HCT116 (cell line): Measurements from ENCODE around the gene LDLRAD4. TPM values are rescaled to one million over a fixed set of nuclear protein-coding genes. Genes with fewer than 3 reads are reported as not detected.

Experiments used
- ATAC-seq: fragments of 200-7000 bp; cut with Tn5 transposase; 2 replicates; pipeline ENCODE4 v1.9.1; 2020; ENCODE audit warnings: mild to moderate bottlenecking, moderate library complexity
- BruUV-seq: library from RNA; stranded (reverse); fragments of 400-500 nt; replicated peaks from 2 replicates; lab custom pipeline; 2021; lab: Mats Ljungman, UMichigan
- CTCF ChIA-PET: fragments of 300-600 bp; sonication (Branson Sonifier 250); formaldehyde crosslinking; loops from one replicate; lab custom pipeline; 2021; ENCODE audit warnings: antibody characterized with exemption; lab: Charles Lee
- POLR2A ChIA-PET: fragments of 300-600, 350-600 bp; sonication (Branson Sonifier 250); formaldehyde crosslinking; loops from one replicate; lab custom pipeline; 2021; ENCODE audit warnings: antibody characterized with exemption; lab: Charles Lee
- RAD21 ChIA-PET, 2 experiments: fragments of 300-600 bp; sonication (Branson Sonifier 250); formaldehyde crosslinking; loops; one replicate each; lab custom pipeline; 2023; ENCODE audit warnings: low total read pairs in 2 of 2; ENCODE audit not compliant: uncharacterized antibody in 2 of 2, unreplicated experiment in 2 of 2, low non-redundant PET in 1 of 2; lab: Charles Lee
- DNase-seq: peaks from one replicate; pipeline ENCODE4 v3.0.0-alpha.2; 2010; ENCODE audit warnings: low read depth, low spot score
- H2AFZ ChIP-seq: fragments of 200-600 bp; shearing (Covaris generic), sonication (generic); 2 replicates; pipeline ENCODE4 v1.6.1; 2017; ENCODE audit warnings: low read depth, mixed run types, mixed read lengths, antibody characterized with exemption, low read length; ENCODE audit not compliant: poor library complexity, severe bottlenecking
- H3K27ac ChIP-seq: 2 replicates; pipeline ENCODE4 v1.5.1; 2012; ENCODE audit warnings: low read depth, low read length
- H3K27me3 ChIP-seq: fragments of 200-600 bp; sonication (generic); 2 replicates; pipeline ENCODE4 v1.6.1; 2016; ENCODE audit warnings: mixed run types, low read length, mixed read lengths; ENCODE audit not compliant: insufficient read depth
- H3K36me3 ChIP-seq, 2 experiments: fragments of 200-500 bp in 1 of 2; fragments of 200-600 bp in 1 of 2; sonication (Bioruptor generic) in 1 of 2; sonication (generic) in 1 of 2; 2 replicates each; pipeline versions ENCODE4 v1.5.1 to v1.6.1; 2014 to 2016; ENCODE audit warnings: low read length in 2 of 2, inconsistent platforms in 1 of 2, mixed read lengths in 1 of 2, mixed run types in 1 of 2; ENCODE audit not compliant: insufficient read depth in 2 of 2, control insufficient read depth in 1 of 2
- H3K4me1 ChIP-seq, 2 experiments: fragments of 200-600 bp in 1 of 2; sonication (generic) in 1 of 2; 2 replicates each; pipeline versions ENCODE4 v1.5.1 to v1.6.1; 2012 to 2017; ENCODE audit warnings: low read length in 2 of 2, inconsistent platforms in 1 of 2, mild to moderate bottlenecking in 1 of 2, mixed read lengths in 1 of 2, mixed run types in 1 of 2, moderate library complexity in 1 of 2; ENCODE audit not compliant: insufficient read depth in 2 of 2, control insufficient read depth in 1 of 2
- H3K4me2 ChIP-seq: fragments of 200-600 bp; sonication (generic); 2 replicates; pipeline ENCODE4 v1.6.1; 2017; ENCODE audit warnings: mixed run types, low read length, mixed read lengths
- H3K4me3 ChIP-seq, 2 experiments: fragments of 200-600 bp in 1 of 2; sonication (generic) in 1 of 2; replicated peaks in 1 of 2; 2 replicates each; pipeline ENCODE4 v1.5.1; 2011 to 2016; ENCODE audit warnings: low read length in 2 of 2, control low read depth in 1 of 2, low read depth in 1 of 2, mild to moderate bottlenecking in 1 of 2, mixed read lengths in 1 of 2, mixed run types in 1 of 2
- H3K79me2 ChIP-seq: fragments of 200-600 bp; sonication (generic); 2 replicates; pipeline ENCODE4 v1.6.1; 2017; ENCODE audit warnings: mild to moderate bottlenecking, mixed run types, low read length, moderate library complexity, mixed read lengths; ENCODE audit not compliant: insufficient read depth
- H3K9ac ChIP-seq: fragments of 200-600 bp; sonication (generic); 2 replicates; pipeline ENCODE4 v1.6.1; 2016; ENCODE audit warnings: low read length, mixed read lengths
- H3K9me2 ChIP-seq: fragments of 200-600 bp; sonication (generic), shearing (Covaris generic); 2 replicates; pipeline ENCODE4 v1.6.1; 2017; ENCODE audit warnings: mixed run types, mild to moderate bottlenecking, moderate library complexity; ENCODE audit not compliant: insufficient read depth
- H3K9me3 ChIP-seq, 2 experiments: fragments of 200-500 bp in 1 of 2; fragments of 200-600 bp in 1 of 2; sonication (Bioruptor generic) in 1 of 2; sonication (generic) in 1 of 2; 2 replicates each; pipeline ENCODE4 v1.6.1; 2014 to 2017; ENCODE audit warnings: low read length in 2 of 2, mixed read lengths in 2 of 2, inconsistent platforms in 1 of 2, low read depth in 1 of 2, mild to moderate bottlenecking in 1 of 2, mixed run types in 1 of 2, moderate library complexity in 1 of 2; ENCODE audit not compliant: control insufficient read depth in 1 of 2, insufficient read depth in 1 of 2
- H4K20me1 ChIP-seq: fragments of 200-600 bp; sonication (generic), shearing (Covaris generic); 2 replicates; pipeline ENCODE4 v1.6.1; 2017; ENCODE audit warnings: mixed run types, mild to moderate bottlenecking, moderate library complexity; ENCODE audit not compliant: insufficient read depth
- ELF1 ChIP-seq: IDR thresholded peaks from 2 replicates; pipeline ENCODE4 v1.6.1; 2012; ENCODE audit warnings: low read depth, borderline replicate concordance
- EZH2 ChIP-seq: fragments of 200-600 bp; sonication (generic); IDR thresholded peaks from 2 replicates; pipeline ENCODE4 v1.6.1; 2017; ENCODE audit warnings: antibody characterized with exemption, mixed run types
- FOSL1 ChIP-seq: IDR thresholded peaks from 2 replicates; pipeline ENCODE4 v1.6.1; 2012; ENCODE audit warnings: low read depth
- JUND ChIP-seq: IDR thresholded peaks from 2 replicates; pipeline ENCODE4 v1.6.1; 2012
- POLR2A ChIP-seq: IDR thresholded peaks from 2 replicates; pipeline ENCODE4 v1.7.0; 2011; ENCODE audit warnings: borderline replicate concordance; ENCODE audit not compliant: insufficient read depth, insufficient read length; ENCODE audit errors: extremely low read depth
- POLR2AphosphoS5 ChIP-seq: IDR thresholded peaks from 2 replicates; pipeline ENCODE4 v1.6.1; 2011; ENCODE audit warnings: mild to moderate bottlenecking, low read depth, low read length, moderate library complexity
- RAD21 ChIP-seq: IDR thresholded peaks from 2 replicates; pipeline ENCODE4 v1.6.1; 2012; ENCODE audit warnings: low read depth, mild to moderate bottlenecking
- SP1 ChIP-seq: IDR thresholded peaks from 2 replicates; pipeline ENCODE4 v1.6.1; 2012; ENCODE audit warnings: low read depth
- SRF ChIP-seq: IDR thresholded peaks from 2 replicates; pipeline ENCODE4 v1.6.1; 2012; ENCODE audit warnings: low read depth
- TCF7L2 ChIP-seq: IDR thresholded peaks from 2 replicates; pipeline ENCODE4 v1.7.0; 2011; ENCODE audit warnings: borderline replicate concordance, inconsistent platforms; ENCODE audit not compliant: insufficient read depth, insufficient read length; ENCODE audit errors: extremely low read depth
- YY1 ChIP-seq: IDR thresholded peaks from 2 replicates; pipeline ENCODE4 v1.6.1; 2011; ENCODE audit warnings: low read length, low read depth, moderate library complexity, mild to moderate bottlenecking; ENCODE audit not compliant: insufficient replicate concordance; ENCODE audit errors: extremely low read depth
- intact Hi-C: fragments of 100-400 bp; cut with micrococcal nuclease; formaldehyde crosslinking; loops from 2 replicates; pipeline ENCODE4 v1.10.0; 2022
- total RNA-seq: library from RNA; stranded (reverse); gene quantifications from one replicate; pipeline ENCODE4 v1.2.1, GENCODE V29; 2021; ENCODE audit not compliant: unreplicated experiment
- TF ChIP-seq, protein P1 (sequence below), 3 experiments: fragments of 200-600 bp in 1 of 3; sonication (generic) in 1 of 3; IDR thresholded peaks in 2 of 3; conservative IDR thresholded peaks in 1 of 3; 2 replicates each; pipeline ENCODE4 v1.5.1; 2012 to 2017; ENCODE audit warnings: low read depth in 2 of 3, low read length in 2 of 3, antibody characterized with exemption in 1 of 3, borderline replicate concordance in 1 of 3, control low read depth in 1 of 3, mild to moderate bottlenecking in 1 of 3, mixed read lengths in 1 of 3, mixed run types in 1 of 3, moderate library complexity in 1 of 3; ENCODE audit not compliant: insufficient read depth in 1 of 3
- TF ChIP-seq, protein P2 (sequence below): IDR thresholded peaks from 2 replicates; pipeline ENCODE4 v1.6.1; 2012
- TF ChIP-seq, protein P3 (sequence below): IDR thresholded peaks from 2 replicates; pipeline ENCODE4 v1.6.1; 2011; ENCODE audit warnings: mild to moderate bottlenecking, low read length, moderate library complexity; ENCODE audit not compliant: insufficient replicate concordance; ENCODE audit errors: extremely low read depth

LDLRAD4 gene
- total RNA-seq, 1 experiment from 2014 or later: 1.2 TPM

DNA sequence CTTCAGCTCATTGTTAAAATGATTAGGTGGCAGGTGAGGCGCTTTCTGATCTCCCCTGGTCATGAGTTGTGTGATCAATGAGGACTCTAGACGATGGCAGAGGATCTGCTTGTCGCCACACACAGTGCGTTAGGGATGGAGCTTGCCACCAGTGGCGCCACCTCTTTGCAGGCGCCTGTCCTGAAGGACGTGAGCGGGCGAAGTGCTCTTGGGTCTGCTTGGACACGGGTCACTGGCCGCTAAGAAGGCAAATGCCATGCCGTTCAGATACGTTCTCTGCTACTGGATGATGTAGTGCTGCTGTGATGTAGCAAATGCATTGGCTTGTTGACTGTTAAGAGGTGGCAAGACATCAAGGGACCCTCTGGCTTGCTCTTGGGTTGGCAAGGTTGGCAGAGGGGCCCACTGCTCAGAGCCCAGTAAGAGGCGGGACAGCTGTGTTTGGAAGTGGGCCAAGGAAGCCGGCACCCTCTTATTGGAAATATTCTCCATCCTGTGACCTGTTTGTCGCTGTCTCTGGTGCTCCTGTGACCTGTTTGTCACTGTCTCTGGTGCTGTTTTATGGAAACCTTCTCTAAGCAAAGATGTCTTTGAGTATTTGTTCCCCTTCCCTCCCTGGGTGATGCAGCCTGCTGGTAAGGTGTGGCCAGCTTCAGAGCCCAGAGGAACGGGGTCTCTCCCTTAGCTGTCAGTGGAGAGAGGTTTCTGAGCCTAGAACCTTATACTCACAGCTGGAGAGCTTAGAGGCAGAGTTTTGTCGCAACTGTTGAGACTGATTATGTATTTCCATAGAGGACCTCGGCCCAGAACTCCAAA, 14.6 kb downstream of the LDLRAD4 start:
- TF ChIP-seq TCF7L2 (no peak), ELF1 (no peak), YY1 (no peak), EZH2 (no peak), JUND (no peak), FOSL1 (no peak), POLR2A (no peak), RAD21 (no peak), SP1 (no peak), SRF (no peak), POLR2AphosphoS5 (no peak)
- TF ChIP-seq, protein P1, sequence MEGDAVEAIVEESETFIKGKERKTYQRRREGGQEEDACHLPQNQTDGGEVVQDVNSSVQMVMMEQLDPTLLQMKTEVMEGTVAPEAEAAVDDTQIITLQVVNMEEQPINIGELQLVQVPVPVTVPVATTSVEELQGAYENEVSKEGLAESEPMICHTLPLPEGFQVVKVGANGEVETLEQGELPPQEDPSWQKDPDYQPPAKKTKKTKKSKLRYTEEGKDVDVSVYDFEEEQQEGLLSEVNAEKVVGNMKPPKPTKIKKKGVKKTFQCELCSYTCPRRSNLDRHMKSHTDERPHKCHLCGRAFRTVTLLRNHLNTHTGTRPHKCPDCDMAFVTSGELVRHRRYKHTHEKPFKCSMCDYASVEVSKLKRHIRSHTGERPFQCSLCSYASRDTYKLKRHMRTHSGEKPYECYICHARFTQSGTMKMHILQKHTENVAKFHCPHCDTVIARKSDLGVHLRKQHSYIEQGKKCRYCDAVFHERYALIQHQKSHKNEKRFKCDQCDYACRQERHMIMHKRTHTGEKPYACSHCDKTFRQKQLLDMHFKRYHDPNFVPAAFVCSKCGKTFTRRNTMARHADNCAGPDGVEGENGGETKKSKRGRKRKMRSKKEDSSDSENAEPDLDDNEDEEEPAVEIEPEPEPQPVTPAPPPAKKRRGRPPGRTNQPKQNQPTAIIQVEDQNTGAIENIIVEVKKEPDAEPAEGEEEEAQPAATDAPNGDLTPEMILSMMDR (IDR thresholded peaks at IDR 0.05 in 2 of 3, conservative IDR thresholded peaks at IDR 0.05 in 1 of 3; ENCODE audit: borderline replicate concordance in 1 of 3, insufficient read depth in 1 of 3, low read depth in 2 of 3, low read length in 2 of 3): no peak
- TF ChIP-seq, protein P2, sequence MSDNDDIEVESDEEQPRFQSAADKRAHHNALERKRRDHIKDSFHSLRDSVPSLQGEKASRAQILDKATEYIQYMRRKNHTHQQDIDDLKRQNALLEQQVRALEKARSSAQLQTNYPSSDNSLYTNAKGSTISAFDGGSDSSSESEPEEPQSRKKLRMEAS: no peak
- TF ChIP-seq, protein P3, sequence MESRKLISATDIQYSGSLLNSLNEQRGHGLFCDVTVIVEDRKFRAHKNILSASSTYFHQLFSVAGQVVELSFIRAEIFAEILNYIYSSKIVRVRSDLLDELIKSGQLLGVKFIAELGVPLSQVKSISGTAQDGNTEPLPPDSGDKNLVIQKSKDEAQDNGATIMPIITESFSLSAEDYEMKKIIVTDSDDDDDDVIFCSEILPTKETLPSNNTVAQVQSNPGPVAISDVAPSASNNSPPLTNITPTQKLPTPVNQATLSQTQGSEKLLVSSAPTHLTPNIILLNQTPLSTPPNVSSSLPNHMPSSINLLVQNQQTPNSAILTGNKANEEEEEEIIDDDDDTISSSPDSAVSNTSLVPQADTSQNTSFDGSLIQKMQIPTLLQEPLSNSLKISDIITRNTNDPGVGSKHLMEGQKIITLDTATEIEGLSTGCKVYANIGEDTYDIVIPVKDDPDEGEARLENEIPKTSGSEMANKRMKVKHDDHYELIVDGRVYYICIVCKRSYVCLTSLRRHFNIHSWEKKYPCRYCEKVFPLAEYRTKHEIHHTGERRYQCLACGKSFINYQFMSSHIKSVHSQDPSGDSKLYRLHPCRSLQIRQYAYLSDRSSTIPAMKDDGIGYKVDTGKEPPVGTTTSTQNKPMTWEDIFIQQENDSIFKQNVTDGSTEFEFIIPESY: no peak
- Histone ChIP-seq H3K9me2 (no peaks in the 10 kb centered on the region), H3K36me3 (no peaks in the 10 kb centered on the region), H3K4me3 (no peak overlapping the region), H3K4me1 (peaks cover 6 to 9% of the 10 kb centered on the region in 2 experiments; a peak in 3 of 4 replicates), H3K9ac (no peak overlapping the region), H2AFZ (no peak overlapping the region), H3K4me2 (no peak overlapping the region), H3K27ac (no peak overlapping the region), H3K27me3 (no peaks in the 10 kb centered on the region), H3K9me3 (no peaks in the 10 kb centered on the region), H3K79me2 (no peaks in the 10 kb centered on the region), H4K20me1 (no peaks in the 10 kb centered on the region)
- DNase-seq (no peak), ATAC-seq (no peak)
- POLR2A ChIA-PET: no interaction called here
- BruUV-seq: no TSS peak
- intact Hi-C loops: no loop called here
- CTCF ChIA-PET: no interaction called here
- RAD21 ChIA-PET: no interaction called here
